HG02763 (cell line): Measurements from ENCODE around the gene INSYN1.
"Not testable (repeated sequence)": the region's sequence is repeated elsewhere in the genome, so short reads cannot be mapped to it uniquely, and the experiment has no call there.

Experiments used
- ATAC-seq: cut with Tn5 transposase; IDR thresholded peaks from one replicate; pipeline ENCODE4 v1.9.1; 2021; ENCODE audit warnings: mild to moderate bottlenecking, moderate library complexity; ENCODE audit not compliant: unreplicated experiment

INSYN1 gene

DNA sequence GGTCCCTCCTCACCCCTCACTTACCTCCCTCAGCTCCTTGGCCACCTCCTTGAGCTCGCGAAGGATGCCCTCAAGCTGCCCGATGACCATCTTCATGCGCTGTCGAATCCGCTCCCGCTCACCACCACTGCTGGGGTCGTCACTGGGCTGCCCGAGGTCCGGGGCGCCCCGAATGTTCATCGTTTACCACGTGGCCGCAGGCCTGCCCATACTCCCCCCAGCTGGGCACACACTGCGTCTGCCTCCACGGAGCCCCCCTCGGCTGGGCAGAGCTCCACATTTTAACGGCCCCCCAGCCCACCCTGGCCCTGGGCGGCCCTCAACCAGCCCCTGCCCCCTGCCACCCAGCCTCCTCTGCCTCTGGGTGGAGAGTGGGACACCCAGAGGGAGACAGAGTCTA, 2.2 kb downstream of the INSYN1 start:
- no peak for ATAC-seq

DNA sequence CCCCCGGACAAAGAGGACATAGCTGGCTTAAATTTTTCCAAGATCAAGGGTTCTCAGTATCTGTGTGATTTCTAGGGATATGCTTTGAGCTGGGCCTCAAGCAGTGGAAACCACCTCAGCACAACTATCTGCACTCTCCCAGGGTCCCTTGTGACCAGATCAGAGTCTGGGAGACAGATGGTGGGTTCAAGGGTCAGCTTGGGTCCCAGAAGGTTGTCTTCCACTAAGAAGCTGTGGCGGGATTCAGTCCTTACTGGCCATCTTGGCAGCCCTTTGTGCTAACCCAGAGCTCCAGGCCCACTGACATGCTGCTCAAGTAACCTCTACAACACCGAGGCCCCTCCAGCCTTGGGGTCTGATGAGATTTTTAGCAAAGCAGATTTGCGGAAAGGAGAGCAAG, 2.7 kb downstream of the INSYN1 start:
- ATAC-seq, result no peak

DNA sequence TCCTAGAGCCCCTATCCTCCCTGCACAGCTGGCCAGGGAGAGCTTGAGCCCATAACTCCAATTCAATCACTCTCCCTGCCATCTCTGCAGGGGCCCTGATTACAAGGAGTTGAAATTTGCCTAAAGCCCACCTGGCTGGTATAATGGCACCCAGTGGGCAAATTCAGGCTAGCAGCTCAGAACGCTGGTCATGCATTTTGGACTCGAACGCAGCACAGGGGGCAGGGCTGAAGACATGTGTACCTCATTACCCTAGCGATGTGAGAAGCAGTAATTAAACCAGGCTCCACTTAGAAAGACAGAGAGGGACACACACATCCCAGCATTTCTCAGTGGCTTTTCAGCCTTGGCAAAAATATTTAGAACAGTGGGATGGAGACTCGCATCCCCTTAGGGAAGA, 3.2 kb downstream of the INSYN1 start:
- ATAC-seq, result no peak

DNA sequence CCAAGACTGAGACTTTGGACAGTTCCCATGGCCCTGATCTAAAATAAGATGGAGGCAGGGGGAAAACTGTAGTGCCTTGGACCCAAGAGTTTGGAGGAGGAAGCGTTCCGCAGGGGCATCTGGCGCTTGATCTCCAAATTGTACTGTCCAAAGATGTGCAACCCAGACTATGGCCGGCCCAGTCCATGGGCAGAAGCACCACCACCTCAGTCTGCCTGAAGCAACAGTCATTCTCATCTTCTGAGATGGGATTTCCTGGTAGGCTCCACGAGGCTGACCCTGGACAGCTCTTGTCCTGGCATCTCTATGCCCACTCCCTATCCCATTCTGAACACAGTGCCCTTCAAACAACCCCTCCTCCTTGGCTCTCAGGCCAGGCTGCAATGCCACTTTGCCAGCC, 3.6 kb downstream of the INSYN1 start:
- no peak for ATAC-seq

DNA sequence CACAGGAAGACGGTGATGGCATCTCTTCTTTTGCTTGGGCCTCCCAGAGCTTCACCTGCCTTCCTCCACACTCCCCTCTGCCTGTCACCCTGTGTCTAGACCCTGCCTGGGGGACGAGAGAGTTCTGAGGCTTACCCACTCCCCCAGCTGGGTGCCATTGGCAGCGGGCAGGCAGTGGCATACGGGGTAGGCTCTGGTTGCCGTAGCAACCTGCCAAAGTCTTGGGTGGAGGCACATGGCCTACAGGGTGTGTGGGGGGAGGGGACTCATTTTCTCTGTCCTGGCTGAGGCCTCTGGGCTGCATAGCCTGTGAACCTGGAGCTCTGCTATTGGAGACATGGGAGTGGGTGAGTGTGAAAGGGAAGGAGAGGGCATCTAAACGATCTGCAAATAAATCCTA, 4.4 kb downstream of the INSYN1 start:
- no peak for ATAC-seq

DNA sequence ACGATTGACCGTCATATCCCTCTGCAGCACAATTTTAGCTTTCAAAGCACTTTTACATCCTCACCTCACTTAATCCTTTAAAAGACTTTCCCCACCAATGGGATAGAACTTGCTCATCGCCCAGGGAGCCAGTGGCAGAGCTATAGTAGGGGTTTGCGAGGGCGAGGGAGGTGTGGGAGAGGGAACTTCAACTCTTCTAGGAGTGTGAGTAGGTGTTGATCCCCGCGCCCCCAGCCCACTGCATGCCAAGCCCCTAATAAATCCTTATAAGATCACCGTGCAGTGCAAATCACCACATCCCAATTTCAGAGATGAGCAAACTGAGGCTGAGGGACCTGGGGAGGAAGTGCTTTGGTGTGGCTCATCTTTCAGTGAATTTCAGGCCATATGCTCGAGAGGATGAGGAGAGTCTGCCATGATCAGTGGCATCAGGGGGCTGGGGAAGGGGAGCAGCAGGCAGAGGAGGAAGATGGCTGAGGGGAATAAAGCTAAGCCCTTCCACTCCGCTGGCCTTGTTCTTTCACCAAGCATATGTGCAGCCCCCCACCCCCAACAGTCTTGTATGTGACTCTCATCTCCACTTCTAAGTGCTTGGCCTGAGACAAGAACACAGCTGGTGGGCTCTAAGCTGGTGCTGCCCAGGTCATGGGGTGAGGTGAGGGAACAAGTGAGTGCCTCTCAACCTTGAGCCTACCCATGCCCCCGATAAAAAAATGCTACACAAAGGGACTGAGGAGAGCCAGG, 5.1 kb downstream of the INSYN1 start:
- no peak for ATAC-seq

DNA sequence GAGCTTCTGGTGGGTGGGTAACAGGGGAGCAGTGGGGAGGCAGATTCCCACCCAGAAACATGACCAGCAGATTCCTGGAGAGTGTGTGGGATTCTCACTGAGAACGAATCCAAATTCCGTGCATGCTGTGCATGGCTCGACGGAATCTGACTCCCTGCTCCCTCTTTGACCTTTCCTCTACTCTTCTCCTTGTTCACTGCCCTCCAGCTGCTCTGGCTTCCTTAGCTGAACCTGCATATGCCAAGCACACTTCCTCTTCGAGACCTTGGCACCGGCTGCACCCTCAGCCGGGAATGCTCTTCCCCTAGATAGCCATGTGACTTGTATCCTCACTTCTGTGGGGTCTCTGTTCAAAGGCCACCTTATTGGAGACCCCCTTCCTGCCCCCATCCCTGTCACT, 6.3 kb downstream of the INSYN1 start:
- no peak for ATAC-seq

DNA sequence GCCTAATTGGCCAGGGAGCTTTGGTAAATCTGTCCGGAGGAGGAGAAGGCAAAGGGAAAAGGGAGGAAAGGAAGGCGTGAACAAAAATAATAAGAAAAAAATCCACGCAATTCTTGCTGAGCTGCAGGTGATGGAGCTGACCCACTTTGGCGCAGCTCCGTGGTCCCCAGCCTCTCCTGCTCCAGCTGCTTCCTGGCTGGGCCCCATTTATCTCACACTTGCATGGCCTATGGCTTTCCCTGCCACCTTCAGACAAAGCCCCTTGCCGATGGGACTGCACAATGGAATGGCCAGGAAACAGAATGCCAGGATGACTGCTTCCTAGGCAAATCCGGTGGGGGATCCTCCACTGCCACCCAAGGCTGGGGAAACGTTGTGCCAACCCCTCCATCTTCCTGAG, 6.9 kb downstream of the INSYN1 start:
- ATAC-seq, result no peak

DNA sequence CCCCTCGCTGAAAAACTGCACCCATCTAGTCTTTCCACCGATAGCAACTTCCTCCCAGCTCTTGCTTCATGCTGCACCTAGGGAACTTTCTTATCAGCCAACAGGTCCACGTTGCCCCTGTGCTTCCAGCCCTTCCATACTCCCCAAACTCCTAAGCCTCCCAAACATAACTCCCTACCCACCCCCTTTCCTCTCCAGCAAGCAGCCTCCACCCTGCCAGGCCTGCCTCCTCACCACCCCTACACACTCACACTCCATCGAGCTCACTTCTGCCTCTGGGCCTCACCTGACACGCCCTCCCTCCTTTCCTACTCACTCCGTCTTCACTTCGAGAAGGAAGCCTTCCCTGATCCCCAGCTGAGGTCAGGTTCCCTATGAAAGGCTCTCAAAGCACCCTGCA, 8.1 kb downstream of the INSYN1 start:
- ATAC-seq, result no peak

DNA sequence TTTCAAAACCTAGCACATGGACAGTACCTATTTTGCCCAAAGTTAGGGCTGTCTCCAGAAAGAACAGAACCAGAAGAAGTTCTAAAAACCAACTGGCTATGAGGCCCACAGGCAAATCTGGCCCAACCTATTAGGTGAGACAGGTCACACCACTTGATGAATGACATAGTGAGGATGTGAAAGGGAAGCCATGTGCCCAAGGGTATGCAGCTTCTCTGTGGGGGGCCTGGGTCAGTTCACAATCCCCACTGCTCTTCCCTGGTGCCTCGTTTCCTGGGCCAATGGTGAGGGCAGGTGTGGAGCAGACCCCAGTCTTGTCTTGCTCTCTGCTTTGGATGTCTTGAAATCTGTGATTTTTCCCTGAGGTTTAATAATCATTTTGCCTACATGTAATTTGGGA, 8.9 kb downstream of the INSYN1 start:
- no peak for ATAC-seq

DNA sequence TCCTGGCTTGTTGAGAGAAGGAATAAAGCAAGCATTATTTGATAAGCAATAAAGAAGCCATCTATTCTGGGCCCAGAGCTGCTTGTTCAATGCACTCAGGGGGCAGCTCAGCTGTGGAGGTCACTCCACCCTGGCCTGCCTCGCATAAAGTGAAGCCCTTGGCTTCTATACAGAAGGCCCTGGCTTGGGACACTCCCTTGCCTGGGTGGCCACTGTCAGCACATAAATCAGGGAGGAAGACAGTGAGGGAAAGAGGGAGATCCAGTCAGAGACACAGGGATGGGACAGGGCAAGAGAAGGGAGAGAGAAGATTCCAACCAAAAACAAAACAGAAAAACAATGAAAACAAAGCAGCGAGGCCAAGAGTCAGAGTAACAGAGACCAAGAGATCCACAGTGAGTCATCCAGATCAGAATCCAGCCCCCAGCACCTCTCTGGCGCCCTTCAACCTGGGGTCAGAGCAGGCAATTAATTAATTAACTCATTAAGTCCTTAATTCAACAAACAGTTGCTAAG, 11.8 kb downstream of the INSYN1 start:
- ATAC-seq, result no peak

DNA sequence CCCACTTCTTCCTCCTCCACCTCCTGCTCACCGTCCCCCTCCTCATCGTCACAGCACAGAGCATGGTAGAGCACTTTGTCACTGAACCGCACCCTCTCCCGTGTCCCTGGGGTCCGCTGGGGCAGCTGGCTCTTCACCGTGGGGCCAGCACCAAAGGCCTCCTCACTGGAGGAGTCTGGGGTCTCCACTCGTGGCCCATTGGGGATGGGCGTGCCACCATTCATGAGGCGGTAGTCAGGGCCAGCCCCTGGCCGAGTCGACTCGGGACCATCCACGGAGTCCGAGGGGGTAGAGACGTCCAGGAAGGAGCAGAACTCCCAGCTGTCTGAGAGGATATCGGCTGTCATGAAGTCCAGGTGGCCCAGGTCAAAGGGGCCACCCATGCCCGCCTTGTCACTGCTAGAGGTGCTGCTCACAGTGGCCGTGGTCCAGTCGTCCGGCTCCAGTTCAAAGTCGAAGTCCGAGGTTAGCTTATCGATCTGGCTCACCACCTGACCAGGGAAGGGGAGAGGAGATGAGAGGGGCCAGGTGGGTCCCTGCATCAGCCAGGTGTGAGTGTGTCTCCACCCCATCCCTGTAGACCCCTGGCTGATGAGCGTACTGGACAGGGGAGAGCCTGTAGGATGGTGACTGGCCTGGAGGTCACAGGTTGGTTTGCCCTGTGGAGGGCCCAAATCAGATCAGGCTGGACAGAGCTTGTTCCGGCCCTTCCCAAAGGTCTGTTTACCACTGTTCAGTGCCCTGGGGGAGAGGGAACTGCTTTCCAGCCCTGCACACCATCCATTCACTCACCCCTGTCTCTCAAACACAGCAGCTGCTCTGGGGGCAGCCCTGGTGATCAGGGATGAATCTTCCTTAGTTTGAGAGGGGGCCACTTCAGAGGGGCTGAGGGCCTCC, 12.8 kb downstream of the INSYN1 start:
- ATAC-seq, result no peak

DNA sequence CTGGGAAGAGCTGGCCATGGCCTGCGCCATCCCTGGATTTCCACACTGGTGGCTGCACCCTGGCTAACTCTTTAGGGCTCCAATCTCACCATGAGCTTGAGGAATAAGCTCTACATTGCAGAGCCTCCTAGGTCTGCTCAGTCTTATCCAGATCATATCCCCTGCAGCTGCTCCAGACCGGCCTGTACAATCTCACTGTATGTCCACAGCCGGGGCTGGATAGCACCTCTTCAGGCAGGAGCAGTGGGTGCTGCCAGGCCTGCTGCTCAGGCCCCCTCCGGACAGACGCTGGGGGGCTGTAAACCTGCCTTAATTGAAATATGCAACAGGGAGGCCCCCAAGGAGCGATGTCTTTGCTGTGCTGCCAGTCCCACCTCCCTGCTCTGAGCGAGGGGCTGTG, 15.6 kb downstream of the INSYN1 start:
- ATAC-seq, result no peak

DNA sequence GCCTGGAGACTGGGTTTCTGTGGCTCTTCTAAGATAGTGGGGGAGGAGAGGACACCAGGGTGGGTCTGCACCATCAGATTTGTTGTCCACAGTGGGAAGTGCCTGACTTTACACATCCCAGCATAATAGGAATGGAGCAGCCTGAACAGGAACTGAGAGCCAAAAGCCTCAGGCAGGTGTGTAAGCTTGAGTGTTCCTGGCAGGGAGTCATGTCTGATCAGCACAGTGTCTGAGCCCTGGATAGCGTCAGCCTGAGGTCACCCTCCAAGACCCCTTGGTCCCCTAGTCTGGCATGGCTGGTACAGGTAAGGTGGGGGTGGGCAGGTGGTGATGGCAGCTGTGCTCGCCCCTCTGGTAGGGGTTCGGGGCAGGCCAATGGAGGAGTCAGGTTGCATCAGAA, 20.2 kb downstream of the INSYN1 start:
- no peak for ATAC-seq

DNA sequence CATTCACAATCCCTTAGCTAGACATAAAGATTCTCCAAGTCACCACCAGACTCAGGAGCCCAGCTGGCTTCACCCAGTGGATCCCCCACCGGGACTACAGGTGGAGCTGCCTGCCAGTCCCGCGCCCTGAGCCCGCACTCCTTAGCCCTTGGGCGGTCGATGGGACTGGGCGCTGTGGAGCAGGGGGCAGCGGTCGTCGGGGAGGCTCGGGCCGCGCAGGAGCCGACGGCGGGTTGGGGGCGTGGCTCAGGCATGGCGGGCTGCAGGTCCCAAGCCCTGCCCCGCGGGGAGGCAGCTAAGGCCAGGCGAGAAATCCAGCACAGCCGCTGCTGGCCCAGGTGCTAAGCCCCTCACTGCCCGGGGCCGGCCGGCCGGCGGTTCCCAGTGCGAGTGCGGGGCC, 21.1 kb downstream of the INSYN1 start:
- ATAC-seq, result not testable (repeated sequence)

DNA sequence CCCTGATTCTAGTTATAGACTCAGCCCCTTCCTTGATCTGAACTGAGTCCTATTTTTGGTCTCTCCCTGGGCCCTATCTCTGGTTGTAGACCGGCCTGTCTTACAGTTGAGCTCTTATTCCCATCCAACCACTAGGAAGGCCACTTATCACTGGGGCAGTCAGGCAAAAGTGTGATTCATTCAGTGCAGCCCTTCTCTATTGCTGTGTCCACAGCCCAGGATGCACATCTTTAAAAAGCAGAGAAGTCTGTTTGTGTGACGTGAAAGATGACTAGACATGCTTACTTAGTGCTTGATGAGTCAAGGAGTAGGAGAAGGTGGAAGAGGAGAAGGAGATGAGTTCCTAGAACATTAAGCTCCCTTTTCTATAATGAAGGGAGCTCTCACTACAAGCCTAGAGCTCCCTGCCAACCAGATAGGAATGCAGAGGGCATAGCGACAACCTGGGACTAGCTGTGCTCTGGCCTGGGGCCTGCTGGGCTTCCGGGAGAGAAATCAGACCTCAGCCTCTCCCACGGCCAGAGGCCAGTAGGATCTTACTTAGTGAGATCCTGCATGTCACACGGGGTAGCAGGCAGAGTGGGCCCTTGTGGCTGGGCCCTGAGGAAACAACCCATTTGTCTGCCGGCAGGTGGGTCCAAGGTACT, 25.7 kb downstream of the INSYN1 start:
- no peak for ATAC-seq

DNA sequence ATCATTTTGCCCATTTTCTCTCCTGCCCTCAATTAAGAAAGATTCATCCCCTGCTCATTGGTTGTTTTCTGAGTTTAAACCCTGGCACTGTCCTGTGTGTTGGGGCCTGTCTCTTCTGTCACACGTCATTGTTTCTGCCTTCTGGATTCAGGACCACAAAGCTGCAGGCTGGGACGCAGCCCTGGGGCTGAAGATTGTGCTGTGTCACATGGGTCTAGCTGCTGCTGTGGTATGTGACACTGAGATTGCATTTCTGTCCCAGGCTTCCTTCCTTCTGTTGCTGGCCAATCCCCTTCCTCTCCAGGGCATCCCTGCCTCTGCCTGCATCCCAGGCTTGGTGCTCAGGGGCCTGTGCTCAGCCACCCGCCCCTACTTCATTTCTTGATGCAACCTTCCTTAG, 28.9 kb downstream of the INSYN1 start:
- ATAC-seq, result no peak

DNA sequence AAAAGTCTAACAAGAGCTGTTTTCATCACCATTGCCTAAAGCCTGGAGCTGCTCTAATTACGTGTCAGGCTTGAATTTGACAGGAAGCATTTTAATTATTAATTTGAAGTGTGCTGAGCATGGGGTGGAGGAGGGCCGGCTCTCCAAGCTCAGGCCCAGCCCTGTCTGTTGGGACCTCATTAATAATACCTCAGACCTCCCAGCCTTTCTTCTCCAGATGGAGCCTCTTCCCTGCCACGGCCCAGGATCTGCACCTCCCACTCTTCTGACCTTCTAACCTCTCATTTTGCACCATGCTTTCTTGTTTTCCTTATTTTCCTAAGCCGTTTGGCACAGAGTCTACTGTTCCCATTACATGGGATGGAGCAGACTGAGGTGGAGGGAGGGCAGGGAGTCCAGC, 30.0 kb downstream of the INSYN1 start:
- no peak for ATAC-seq

DNA sequence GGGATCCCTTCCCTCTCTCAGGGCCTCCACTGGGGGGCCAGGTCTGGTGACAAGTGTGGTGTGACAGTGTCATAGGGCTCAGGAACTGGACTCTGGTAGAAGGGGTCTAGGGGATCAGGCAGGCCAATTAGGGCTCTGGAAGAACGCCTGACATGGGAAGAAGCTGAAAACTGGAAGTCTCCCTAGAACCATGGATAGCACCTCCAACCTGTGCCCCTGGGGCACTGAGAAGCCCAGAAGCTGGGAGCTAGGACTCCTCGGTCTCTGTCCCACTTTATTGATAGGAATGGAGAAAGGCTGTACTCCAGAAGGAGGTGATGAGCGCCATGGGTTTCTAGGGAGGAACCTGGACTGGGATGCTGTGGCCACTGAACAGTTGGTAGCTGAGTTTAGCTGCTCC, 30.7 kb downstream of the INSYN1 start:
- no peak for ATAC-seq

DNA sequence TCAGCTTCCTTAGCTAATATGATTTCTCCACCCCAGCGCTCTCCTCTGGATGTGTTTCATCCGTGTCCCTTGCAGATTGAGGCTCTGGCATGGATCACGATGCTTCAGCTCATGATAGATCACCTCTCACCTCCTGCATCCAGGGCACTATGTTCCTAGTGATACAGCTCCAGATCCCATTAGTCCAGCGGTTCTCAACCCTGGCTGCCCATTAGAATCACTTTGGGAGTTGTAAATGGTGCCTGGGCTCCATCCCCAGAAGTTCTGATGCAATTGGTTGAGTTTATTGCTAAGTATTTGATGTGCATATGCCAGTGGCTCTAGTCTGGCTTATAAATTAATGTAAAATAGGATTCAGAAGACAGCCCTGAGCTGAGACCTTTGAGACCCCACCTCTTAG, 34.5 kb downstream of the INSYN1 start:
- no peak for ATAC-seq

DNA sequence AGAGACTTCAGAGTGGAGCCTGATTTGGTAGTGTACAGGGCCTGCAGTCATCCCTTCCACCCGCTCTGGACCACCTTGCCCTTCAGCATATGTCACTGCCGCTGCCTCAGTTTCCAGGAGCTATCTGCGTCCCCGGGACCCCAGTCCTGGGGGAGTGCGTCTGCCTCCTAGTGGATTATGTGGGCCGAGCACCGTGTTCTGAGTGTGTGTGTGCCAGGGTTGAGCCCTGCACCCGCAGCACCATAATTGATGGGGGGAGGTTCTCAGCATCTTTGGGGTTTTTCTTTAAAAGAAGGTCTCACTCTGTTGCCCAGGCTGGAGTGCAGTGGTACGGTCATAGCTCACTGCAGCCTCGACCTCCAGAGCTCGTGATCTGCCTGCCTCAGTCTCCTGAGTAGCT, 35.3 kb downstream of the INSYN1 start:
- no peak for ATAC-seq

DNA sequence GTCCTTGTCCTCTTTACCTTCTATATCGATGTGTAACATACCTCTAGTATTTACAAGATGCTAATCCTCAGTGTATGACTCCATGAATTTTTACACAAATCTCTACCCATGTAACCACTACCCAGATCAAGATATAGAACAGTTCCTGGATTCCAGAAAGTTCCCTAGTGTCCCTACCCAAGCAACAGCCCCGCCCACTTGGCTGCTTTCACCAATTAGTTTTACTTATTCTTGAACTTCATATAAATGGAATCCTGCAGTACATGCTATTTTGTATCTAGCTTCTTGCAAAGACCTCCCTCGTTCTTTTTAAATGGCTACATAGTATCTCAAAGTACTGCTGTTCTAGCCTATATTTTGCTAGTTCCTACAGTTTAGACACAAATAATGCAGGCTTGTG, 35.9 kb downstream of the INSYN1 start:
- ATAC-seq, result no peak
